Mesothelial cell of epicardium (in vitro differentiated cells): ENCODE data around the gene SDHAF2. TPM values are rescaled to one million over a fixed set of nuclear protein-coding genes. Genes with fewer than 3 reads are reported as not detected.

Experiments
- DNase-seq, 2 experiments: peaks; one replicate each; pipeline ENCODE4 v3.0.0; 2021; ENCODE audit warnings: low spot score in 2 of 2; ENCODE audit not compliant: unreplicated experiment in 2 of 2
- H3K27ac Mint-ChIP-seq: 2 replicates; pipeline ENCODE4 v1.8.0; 2021; ENCODE audit warnings: mixed read lengths
- H3K27me3 Mint-ChIP-seq: 2 replicates; pipeline ENCODE4 v1.8.0; 2021; ENCODE audit warnings: low read depth, mixed read lengths
- H3K36me3 Mint-ChIP-seq: 2 replicates; pipeline ENCODE4 v1.8.0; 2021; ENCODE audit warnings: mixed read lengths
- H3K4me1 Mint-ChIP-seq: 2 replicates; pipeline ENCODE4 v1.8.0; 2021; ENCODE audit warnings: mixed read lengths
- H3K4me3 Mint-ChIP-seq: 2 replicates; pipeline ENCODE4 v1.8.0; 2021; ENCODE audit warnings: mild to moderate bottlenecking, moderate library complexity, mixed read lengths
- H3K9me3 Mint-ChIP-seq: 2 replicates; pipeline ENCODE4 v1.8.0; 2021; ENCODE audit warnings: mixed read lengths
- CTCF ChIP-seq: fragments of 200-600 bp; sonication (generic); IDR thresholded peaks from one replicate; pipeline ENCODE4 v1.5.0; 2021; ENCODE audit warnings: antibody characterized with exemption; ENCODE audit not compliant: unreplicated experiment
- total RNA-seq: library from RNA; stranded (reverse); gene quantifications from 3 replicates; pipeline ENCODE4 v1.2.1, GENCODE V29; 2021

SDHAF2 gene
- total RNA-seq, 1 donor from 2014 or later, result 36.1 TPM

DNA sequence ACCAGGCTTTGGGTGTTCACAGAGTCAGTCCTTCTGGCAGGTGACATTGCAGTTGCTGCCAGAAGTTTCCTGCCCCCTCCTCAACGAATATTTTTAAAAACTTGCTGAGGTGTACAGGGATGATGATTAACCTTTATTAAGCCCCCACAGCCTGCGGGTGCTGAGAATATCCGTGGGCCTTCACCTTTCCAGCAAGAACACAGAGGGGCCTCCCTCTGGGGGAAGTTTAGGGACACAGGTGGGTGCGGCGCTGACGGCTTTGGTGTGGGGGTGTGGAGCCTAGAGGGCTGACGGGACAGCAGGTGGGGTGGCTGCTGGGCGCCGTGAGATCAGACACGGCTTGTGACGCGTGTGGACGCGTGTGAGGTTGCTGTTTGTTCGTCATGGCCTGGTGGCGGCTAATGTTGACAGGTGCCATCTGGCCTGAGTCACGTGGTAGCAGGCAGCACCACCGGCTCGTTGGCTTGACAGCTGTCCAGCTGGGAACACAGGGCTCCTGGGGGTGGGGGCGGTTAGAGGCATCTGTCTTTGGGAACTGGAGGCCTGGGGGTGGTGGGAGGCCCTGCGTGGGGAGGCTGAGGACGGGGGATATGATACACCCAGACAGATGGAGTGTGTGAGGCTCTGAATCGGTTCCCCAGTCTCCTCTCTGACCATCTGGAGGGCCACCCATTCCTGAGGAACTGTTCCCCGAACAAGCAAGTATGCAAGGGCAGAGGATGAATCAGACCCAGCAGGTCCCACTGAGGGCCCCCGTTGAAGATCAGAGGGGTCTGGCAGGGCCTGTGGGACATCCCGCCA, 66.1 kb downstream of the SDHAF2 start:
- Mint-ChIP-seq H3K36me3 (no peaks in the 10 kb centered on the region), H3K4me1 (no peaks in the 10 kb centered on the region)

More for the DNA sequence above, 66.1 kb downstream of the SDHAF2 start:
- H3K9me3 Mint-ChIP-seq, result no peaks in the 10 kb centered on the region
- DNase-seq, result no peak
- H3K4me3 Mint-ChIP-seq, result no peak overlapping the region
- H3K27me3 Mint-ChIP-seq, result peaks cover 3% of the 10 kb centered on the region
- H3K27ac Mint-ChIP-seq, result no peak overlapping the region
- no peak for TF ChIP-seq CTCF

Other genes starting within 250 kb of the SDHAF2 start
- not detected in 3 replicates for gene PGA3, start 226.6 kb upstream of the SDHAF2 start, total RNA-seq
- gene PGA4, start 207.8 kb upstream of the SDHAF2 start, total RNA-seq, result not detected in 3 replicates
- not detected in 3 replicates for gene PGA5, start 188.9 kb upstream of the SDHAF2 start, total RNA-seq
- 6.2 to 8.7 TPM (median 8.2 TPM) in 3 replicates for gene VWCE, start 134.8 kb upstream of the SDHAF2 start, total RNA-seq
- gene DDB1, start 97.0 kb upstream of the SDHAF2 start, total RNA-seq, result 253 to 266 TPM (median 263 TPM) in 3 replicates
- gene TKFC, start 96.9 kb upstream of the SDHAF2 start, total RNA-seq, result 74.0 to 83.6 TPM (median 75.8 TPM) in 3 replicates
- gene CYB561A3, start 68.2 kb upstream of the SDHAF2 start, total RNA-seq, result 26.3 to 31.8 TPM (median 28.0 TPM) in 3 replicates
- 48.4 to 51.5 TPM (median 49.2 TPM) in 3 replicates for gene TMEM138, start 67.8 kb upstream of the SDHAF2 start, total RNA-seq
- 22.2 to 26.1 TPM (median 22.5 TPM) in 3 replicates for gene TMEM216, start 37.5 kb upstream of the SDHAF2 start, total RNA-seq
- gene CPSF7, start 149 bp upstream of the SDHAF2 start, total RNA-seq, result 107 to 116 TPM (median 112 TPM) in 3 replicates
- gene LRRC10B, start 78.6 kb downstream of the SDHAF2 start, total RNA-seq, result 0.09 to 0.16 TPM (median 0.11 TPM) in 3 replicates
- 7.6 to 9.4 TPM (median 8.3 TPM) in 3 replicates for gene SYT7, start 151.0 kb downstream of the SDHAF2 start, total RNA-seq